Gastrocnemius medialis (tissue), 4 donors: Measurements from ENCODE around the gene RNF148. TPM values are rescaled to one million over a fixed set of nuclear protein-coding genes. Genes with fewer than 3 reads are reported as not detected.

Source experiments
- ATAC-seq, 2 donors: fragments of 150-250 bp; one replicate each; pipeline ENCODE4 v1.9.1; 2016
- DNase-seq, 2 donors: peaks; one replicate each; pipeline ENCODE4 v3.0.0-alpha.2; 2019
- H3K27ac ChIP-seq, 4 donors: fragments of 200-600 bp; sonication (generic); 1 replicate in 1 of 4; 2 replicates in 3 of 4; pipeline ENCODE4 v1.5.1; 2016 to 2018; ENCODE audit warnings: mild to moderate bottlenecking in 2 of 4, moderate library complexity in 1 of 4
- H3K27me3 ChIP-seq, 3 donors: fragments of 200-600 bp; sonication (generic) in 2 of 3; 1 replicate in 1 of 3; 2 replicates in 2 of 3; pipeline versions ENCODE4 v1.5.1 to v1.6.0; 2016 to 2019; ENCODE audit warnings: mild to moderate bottlenecking in 1 of 3, moderate library complexity in 1 of 3
- H3K36me3 ChIP-seq, 2 donors: fragments of 200-600 bp; sonication (generic) in 1 of 2; one replicate each; pipeline ENCODE4 v1.5.1; 2017 to 2018
- H3K4me1 ChIP-seq, 2 donors: fragments of 200-600 bp; sonication (generic) in 1 of 2; one replicate each; pipeline ENCODE4 v1.5.1; 2016 to 2017; ENCODE audit warnings: mild to moderate bottlenecking in 2 of 2
- H3K4me3 ChIP-seq, 4 donors: fragments of 200-600 bp; sonication (generic) in 3 of 4; 1 replicate in 1 of 4; 2 replicates in 3 of 4; pipeline ENCODE4 v1.5.1; 2016 to 2019; ENCODE audit warnings: mild to moderate bottlenecking in 2 of 4
- H3K9me3 ChIP-seq, 3 donors: fragments of 200-600 bp; sonication (generic) in 2 of 3; 1 replicate in 1 of 3; 2 replicates in 2 of 3; pipeline ENCODE4 v1.5.1; 2016 to 2019
- POLR2A ChIP-seq, 2 donors: fragments of 450-650 bp; IDR thresholded peaks; one replicate each; pipeline ENCODE4 v1.6.1; 2017; ENCODE audit warnings: antibody characterized with exemption in 2 of 2, mild to moderate bottlenecking in 2 of 2, moderate library complexity in 2 of 2
- in situ Hi-C, 4 donors: fragments of 200-750 bp; cut with MboI; loops; one replicate each; pipeline versions ENCODE4 v1.15.0 to v1.8.0; 2017; ENCODE audit warnings: low sequenced_read_pairs in 4 of 4
- intact Hi-C: fragments of 100-400 bp; cut with DNase I; formaldehyde crosslinking; loops from one replicate; pipeline ENCODE4 v1.15.1; 2023; ENCODE audit warnings: low total_unique reads
- total RNA-seq, 4 donors: library from RNA; depleted of rRNA; stranded (reverse); fragments of >200 nt; gene quantifications; one replicate each; pipeline versions ENCODE4 v1.1.0 to v1.2.3, GENCODE V29; 2016
- TF ChIP-seq, protein P1 (sequence below), 5 experiments: fragments of 450-650 bp in 3 of 5; fragments of 200-600 bp in 2 of 5; sonication (generic) in 2 of 5; IDR thresholded peaks in 4 of 5; conservative IDR thresholded peaks in 1 of 5; 1 replicate in 4 of 5; 2 replicates in 1 of 5; pipeline ENCODE4 v1.5.1; 2016 to 2019; ENCODE audit warnings: antibody characterized with exemption in 5 of 5, mild to moderate bottlenecking in 3 of 5, moderate library complexity in 3 of 5

RNF148 gene
- total RNA-seq, 4 donors from 2014 or later: 0.27 to 0.46 TPM; not detected in 2

DNA sequence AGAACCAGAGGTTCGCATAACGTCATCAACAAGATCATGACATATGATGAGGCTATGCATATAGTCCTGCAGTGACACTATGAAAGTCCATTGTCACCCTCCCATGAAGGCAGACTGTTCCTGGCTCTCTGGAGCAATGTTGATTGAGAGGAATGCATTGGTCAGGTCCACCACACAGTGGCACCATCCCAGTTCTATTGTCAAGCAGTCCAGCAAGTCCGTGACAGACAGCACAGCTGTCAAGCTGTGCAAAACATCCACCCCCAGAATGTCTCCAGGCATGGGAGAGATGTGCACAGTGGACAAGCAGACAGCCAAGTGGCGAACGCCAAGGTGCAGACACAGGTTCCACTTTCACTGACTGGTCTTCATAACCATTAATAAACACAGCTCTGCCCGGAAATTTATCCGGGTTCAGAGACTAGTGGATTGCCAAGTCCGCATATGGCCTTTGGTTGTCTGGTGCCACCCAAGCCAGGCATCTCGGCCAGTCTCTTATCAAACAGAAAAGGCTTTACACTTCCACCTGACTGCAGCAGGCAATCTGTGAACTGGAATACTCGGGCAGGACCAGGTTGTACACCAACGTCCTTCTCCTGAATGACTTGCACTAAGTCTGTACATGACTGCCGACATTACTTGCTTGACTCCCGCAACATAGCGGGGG, 11.0 kb downstream of the RNF148 start:
- H3K4me3 ChIP-seq: no peak overlapping the region
- TF ChIP-seq POLR2A (IDR thresholded peaks at IDR 0.05): no peak
- TF ChIP-seq, protein P1, sequence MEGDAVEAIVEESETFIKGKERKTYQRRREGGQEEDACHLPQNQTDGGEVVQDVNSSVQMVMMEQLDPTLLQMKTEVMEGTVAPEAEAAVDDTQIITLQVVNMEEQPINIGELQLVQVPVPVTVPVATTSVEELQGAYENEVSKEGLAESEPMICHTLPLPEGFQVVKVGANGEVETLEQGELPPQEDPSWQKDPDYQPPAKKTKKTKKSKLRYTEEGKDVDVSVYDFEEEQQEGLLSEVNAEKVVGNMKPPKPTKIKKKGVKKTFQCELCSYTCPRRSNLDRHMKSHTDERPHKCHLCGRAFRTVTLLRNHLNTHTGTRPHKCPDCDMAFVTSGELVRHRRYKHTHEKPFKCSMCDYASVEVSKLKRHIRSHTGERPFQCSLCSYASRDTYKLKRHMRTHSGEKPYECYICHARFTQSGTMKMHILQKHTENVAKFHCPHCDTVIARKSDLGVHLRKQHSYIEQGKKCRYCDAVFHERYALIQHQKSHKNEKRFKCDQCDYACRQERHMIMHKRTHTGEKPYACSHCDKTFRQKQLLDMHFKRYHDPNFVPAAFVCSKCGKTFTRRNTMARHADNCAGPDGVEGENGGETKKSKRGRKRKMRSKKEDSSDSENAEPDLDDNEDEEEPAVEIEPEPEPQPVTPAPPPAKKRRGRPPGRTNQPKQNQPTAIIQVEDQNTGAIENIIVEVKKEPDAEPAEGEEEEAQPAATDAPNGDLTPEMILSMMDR (IDR thresholded peaks at IDR 0.05 in 4 of 5, conservative IDR thresholded peaks at IDR 0.05 in 1 of 5): no peak
- no peaks in the 10 kb centered on the region for H3K27me3 ChIP-seq
- in situ Hi-C loops (no loop called here), intact Hi-C loops (no loop called here)
- no peaks in the 10 kb centered on the region for H3K36me3 ChIP-seq
- ATAC-seq: no peak
- no peak overlapping the region for H3K27ac ChIP-seq
- DNase-seq: no peak
- no peaks in the 10 kb centered on the region for H3K4me1 ChIP-seq
- H3K9me3 ChIP-seq: no peaks in the 10 kb centered on the region

DNA sequence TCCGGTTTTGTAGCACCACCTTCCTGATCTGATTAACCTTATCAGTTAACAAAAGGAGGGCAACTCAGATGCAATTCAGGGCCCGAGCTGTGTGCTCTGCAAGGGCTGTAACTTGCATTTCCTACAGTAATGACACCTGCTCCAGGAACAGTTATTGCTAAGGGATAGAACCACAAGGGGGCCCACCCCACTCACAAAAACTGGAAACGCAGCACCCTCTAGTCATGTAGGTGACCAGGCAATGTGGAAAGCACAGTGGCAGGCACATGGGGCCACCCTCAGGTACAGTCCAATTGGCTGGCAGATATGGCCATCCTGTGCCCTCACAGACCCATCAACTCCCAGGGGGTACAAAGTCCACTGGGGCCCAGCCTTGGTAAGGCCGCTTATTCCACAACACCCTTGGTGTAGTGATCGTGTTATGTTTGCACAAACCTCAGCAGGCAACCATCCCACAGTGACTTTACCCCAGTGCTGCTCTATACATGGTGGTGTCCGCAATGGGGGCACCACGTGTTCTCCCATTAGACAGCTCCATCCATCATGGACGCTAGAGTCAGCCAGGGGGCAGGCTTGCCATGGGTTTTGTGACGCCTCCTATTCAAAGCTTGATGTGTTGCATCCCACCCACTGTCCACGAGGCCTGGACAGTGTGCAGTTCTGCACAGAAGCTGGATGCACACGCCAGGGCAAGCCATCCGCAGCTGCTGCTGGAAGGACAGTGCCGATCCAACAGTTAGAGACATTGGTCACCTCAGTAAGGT, 13.2 kb downstream of the RNF148 start:
- ATAC-seq (no peak), DNase-seq (no peak)
- Histone ChIP-seq H3K4me1 (no peaks in the 10 kb centered on the region), H3K4me3 (no peak overlapping the region), H3K36me3 (no peaks in the 10 kb centered on the region), H3K27ac (no peak overlapping the region), H3K9me3 (no peaks in the 10 kb centered on the region), H3K27me3 (no peaks in the 10 kb centered on the region)
- intact Hi-C loops: no loop called here
- TF ChIP-seq, protein P1 (IDR thresholded peaks at IDR 0.05 in 4 of 5, conservative IDR thresholded peaks at IDR 0.05 in 1 of 5): no peak
- TF ChIP-seq POLR2A (IDR thresholded peaks at IDR 0.05): no peak
- in situ Hi-C loops: no loop called here

- ATAC-seq (no peak), DNase-seq (no peak)
- Histone ChIP-seq H3K27ac (no peak overlapping the region), H3K9me3 (no peaks in the 10 kb centered on the region), H3K36me3 (no peaks in the 10 kb centered on the region), H3K4me3 (no peak overlapping the region), H3K27me3 (no peaks in the 10 kb centered on the region), H3K4me1 (no peaks in the 10 kb centered on the region)
- TF ChIP-seq, protein P1 (IDR thresholded peaks at IDR 0.05 in 4 of 5, conservative IDR thresholded peaks at IDR 0.05 in 1 of 5): no peak
- TF ChIP-seq POLR2A (IDR thresholded peaks at IDR 0.05): no peak
- intact Hi-C loops (no loop called here), in situ Hi-C loops (no loop called here)
Measured at GRCh38 chr7:122688400-122688998, 14.2 kb downstream of the RNF148 start.

GRCh38 chr7:122686360-122686878, 16.3 kb downstream of the RNF148 start:
- no peak for ATAC-seq
- in situ Hi-C loops: no loop called here

More at GRCh38 chr7:122686360-122686878, 16.3 kb downstream of the RNF148 start:
- no peaks in the 10 kb centered on the region for H3K36me3 ChIP-seq
- H3K27me3 ChIP-seq: no peaks in the 10 kb centered on the region
- H3K27ac ChIP-seq: no peak overlapping the region
- TF ChIP-seq POLR2A (IDR thresholded peaks at IDR 0.05): no peak
- TF ChIP-seq, protein P1 (IDR thresholded peaks at IDR 0.05 in 4 of 5, conservative IDR thresholded peaks at IDR 0.05 in 1 of 5): no peak
- DNase-seq: no peak
- H3K4me1 ChIP-seq: no peaks in the 10 kb centered on the region
- H3K9me3 ChIP-seq: no peaks in the 10 kb centered on the region
- intact Hi-C loops: no loop called here
- no peak overlapping the region for H3K4me3 ChIP-seq
